ENCODE results near the gene MEX3C. TPM values are rescaled to one million over a fixed set of nuclear protein-coding genes. Genes with fewer than 3 reads are reported as not detected.

Gene MEX3C
- 51.0 and 51.6 TPM in 2 replicates for total RNA-seq

GRCh38 chr18:51197661-51198424 is at the start of gene MEX3C:
MEX3C (minus strand) TSS chr18:51197681; CDS start chr18:51197320, 361 bp downstream.
- intact Hi-C loops (cut with micrococcal nuclease): loop anchor here (1.0 to 5.0 kb wide), 12 partner anchors 13 to 1706 kb away; partner anchors contain the start of genes ACAA2, ELAC1, MBD1 and MRO

GRCh38 chr18:51241226-51241625 is 43.7 kb upstream of the MEX3C start:
- intact Hi-C loops (cut with micrococcal nuclease): no loop called here

- intact Hi-C loops (cut with micrococcal nuclease): no loop called here
Observed at GRCh38 chr18:51236225-51236624, 38.7 kb upstream of the MEX3C start.

GRCh38 chr18:51235009-51235789 is 37.7 kb upstream of the MEX3C start:
- intact Hi-C loops (cut with micrococcal nuclease): loop anchor here (1.0 kb wide), 1 partner anchor 38 kb away; the partner anchor contains the start of gene MEX3C

GRCh38 chr18:51234117-51235008 is 36.9 kb upstream of the MEX3C start:
- intact Hi-C loops (cut with micrococcal nuclease): loop anchor here (1.0 kb wide), 2 partner anchors 23 to 37 kb away; partner anchors contain the start of gene MEX3C

GRCh38 chr18:51229328-51229727 is 31.8 kb upstream of the MEX3C start:
- intact Hi-C loops (cut with micrococcal nuclease): no loop called here

- intact Hi-C loops (cut with micrococcal nuclease): no loop called here
Observed at GRCh38 chr18:51227660-51228059, 30.2 kb upstream of the MEX3C start.

- intact Hi-C loops (cut with micrococcal nuclease): no loop called here
Observed at GRCh38 chr18:51226587-51227350, 29.3 kb upstream of the MEX3C start.

GRCh38 chr18:51226068-51226467 is 28.6 kb upstream of the MEX3C start:
- intact Hi-C loops (cut with micrococcal nuclease): no loop called here

GRCh38 chr18:51212606-51213005 is 15.1 kb upstream of the MEX3C start:
- intact Hi-C loops (cut with micrococcal nuclease): no loop called here

GRCh38 chr18:51211552-51211951 is 14.1 kb upstream of the MEX3C start:
- intact Hi-C loops (cut with micrococcal nuclease): loop anchor here (1.0 kb wide), 3 partner anchors 13 to 59 kb away; no protein-coding TSS in a partner anchor

- intact Hi-C loops (cut with micrococcal nuclease): loop anchor here (1.0 to 5.0 kb wide), 11 partner anchors 38 to 1705 kb away; partner anchors contain the start of genes ACAA2, MBD1, MRO and RPL17
Observed at GRCh38 chr18:51196811-51197660, 445 bp downstream of the MEX3C start.

GRCh38 chr18:51196118-51196810 is 1.2 kb downstream of the MEX3C start:
- intact Hi-C loops (cut with micrococcal nuclease): loop anchor here (1.0 to 5.0 kb wide), 5 partner anchors 86 to 1704 kb away; partner anchors contain the start of genes ACAA2, MBD1 and RPL17

- intact Hi-C loops (cut with micrococcal nuclease): loop anchor here (1.0 to 5.0 kb wide), 6 partner anchors 26 to 1703 kb away; partner anchors contain the start of genes ACAA2, MBD1 and RPL17
Observed at GRCh38 chr18:51195451-51196117, 1.9 kb downstream of the MEX3C start.

GRCh38 chr18:51195086-51195450 is 2.4 kb downstream of the MEX3C start:
- intact Hi-C loops (cut with micrococcal nuclease): loop anchor here (1.0 to 5.0 kb wide), 4 partner anchors 26 to 1703 kb away; partner anchors contain the start of genes ACAA2 and RPL17

GRCh38 chr18:51194604-51195003 is 2.9 kb downstream of the MEX3C start:
- intact Hi-C loops (cut with micrococcal nuclease): loop anchor here (1.0 to 5.0 kb wide), 4 partner anchors 25 to 1702 kb away; partner anchors contain the start of genes ACAA2 and RPL17

GRCh38 chr18:51193621-51194287 is 3.7 kb downstream of the MEX3C start:
- intact Hi-C loops (cut with micrococcal nuclease): no loop called here
